ENCODE results near the gene ACOT12. TPM values are rescaled to one million over a fixed set of nuclear protein-coding genes. Genes with fewer than 3 reads are reported as not detected.

Gene ACOT12
- total RNA-seq, 4 donors from 2014 or later: not detected

DNA sequence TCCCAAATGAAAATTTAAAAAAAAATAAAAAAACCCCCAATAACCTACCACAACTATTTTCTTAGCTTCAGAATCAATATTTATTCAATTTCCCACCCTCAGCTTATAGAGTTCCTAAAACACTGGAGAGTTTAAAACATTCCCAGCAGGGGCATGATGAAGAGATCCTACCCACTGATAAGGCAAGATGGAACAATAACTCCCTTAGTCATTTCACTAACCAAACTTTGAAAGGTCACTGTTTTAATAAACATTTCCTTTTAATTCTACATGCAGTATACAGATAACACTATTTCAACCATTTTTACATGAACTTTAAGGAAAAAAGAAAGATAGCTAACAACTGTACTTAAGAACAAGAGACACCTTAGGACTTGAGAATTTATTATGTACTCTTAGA lies 34.9 kb upstream of the ACOT12 start:
- Histone ChIP-seq H3K36me3 (no peaks in the 10 kb centered on the region), H3K4me3 (no peak overlapping the region), H3K27ac (no peak overlapping the region), H3K27me3 (no peaks in the 10 kb centered on the region), H3K4me1 (peaks cover 0 to 12% (median 6%) of the 10 kb centered on the region in 4 donors), H3K9me3 (no peaks in the 10 kb centered on the region)
- intact Hi-C loops (cut with DNase I; ENCODE audit: low total_unique reads) (no loop called here), in situ Hi-C loops (cut with MboI; ENCODE audit: low pct_ligation_motif_present in 1 of 4, low pct_unique_long_range_greater_than_20kb in 1 of 4, low sequenced_read_pairs in 3 of 4) (loop anchor here in 1 of 4 donors (5.0 kb wide), 1 partner anchor 798 kb away; no protein-coding TSS in a partner anchor)
- TF ChIP-seq POLR2AphosphoS5 (IDR thresholded peaks at IDR 0.05): no peak
- no peak for TF ChIP-seq EP300 (IDR thresholded peaks at IDR 0.05; ENCODE audit: low read depth)
- TF ChIP-seq CTCF (IDR thresholded peaks at IDR 0.05): no peak
- TF ChIP-seq POLR2A (IDR thresholded peaks at IDR 0.05): no peak
- no peak for DNase-seq

GRCh38 chr5:81428446-81428845 lies 34.5 kb upstream of the ACOT12 start:
- in situ Hi-C loops (cut with MboI; ENCODE audit: low pct_ligation_motif_present in 1 of 4, low pct_unique_long_range_greater_than_20kb in 1 of 4, low sequenced_read_pairs in 3 of 4): loop anchor here in 1 of 4 donors (5.0 kb wide), 1 partner anchor 799 kb away; no protein-coding TSS in a partner anchor
- Histone ChIP-seq H3K4me1 (peaks cover 0 to 12% (median 6%) of the 10 kb centered on the region in 4 donors), H3K36me3 (no peaks in the 10 kb centered on the region), H3K27ac (no peak overlapping the region), H3K27me3 (no peaks in the 10 kb centered on the region), H3K9me3 (no peaks in the 10 kb centered on the region), H3K4me3 (no peak overlapping the region)
- TF ChIP-seq POLR2A (IDR thresholded peaks at IDR 0.05): no peak
- no peak for TF ChIP-seq CTCF (IDR thresholded peaks at IDR 0.05)
- no peak for TF ChIP-seq POLR2AphosphoS5 (IDR thresholded peaks at IDR 0.05)
- intact Hi-C loops (cut with DNase I; ENCODE audit: low total_unique reads): no loop called here
- DNase-seq: no peak
- 87 to 91% methylated on average over 3 of the region's 3 CpGs for whole genome bisulfite sequencing, 2 donors (ENCODE audit: low coverage in 1 of 2)

- Histone ChIP-seq H3K27me3 (no peaks in the 10 kb centered on the region), H3K9me3 (no peaks in the 10 kb centered on the region), H3K36me3 (no peaks in the 10 kb centered on the region), H3K4me3 (no peak overlapping the region), H3K27ac (no peak overlapping the region), H3K4me1 (peaks cover 0 to 12% (median 6%) of the 10 kb centered on the region in 4 donors)
- TF ChIP-seq EP300 (IDR thresholded peaks at IDR 0.05; ENCODE audit: low read depth): no peak
- intact Hi-C loops (cut with DNase I; ENCODE audit: low total_unique reads): no loop called here
- in situ Hi-C loops (cut with MboI; ENCODE audit: low pct_ligation_motif_present in 1 of 4, low pct_unique_long_range_greater_than_20kb in 1 of 4, low sequenced_read_pairs in 3 of 4): loop anchor here in 1 of 4 donors (5.0 kb wide), 1 partner anchor 800 kb away; no protein-coding TSS in a partner anchor
- DNase-seq: no peak
- 96% methylated on average over 1 of the region's 1 CpG; no CpG with 5 or more reads in 1 of the 2 donors for WGBS, 2 donors (ENCODE audit: low coverage in 1 of 2)
Measured at GRCh38 chr5:81427566-81427965, 33.6 kb upstream of the ACOT12 start.

DNA sequence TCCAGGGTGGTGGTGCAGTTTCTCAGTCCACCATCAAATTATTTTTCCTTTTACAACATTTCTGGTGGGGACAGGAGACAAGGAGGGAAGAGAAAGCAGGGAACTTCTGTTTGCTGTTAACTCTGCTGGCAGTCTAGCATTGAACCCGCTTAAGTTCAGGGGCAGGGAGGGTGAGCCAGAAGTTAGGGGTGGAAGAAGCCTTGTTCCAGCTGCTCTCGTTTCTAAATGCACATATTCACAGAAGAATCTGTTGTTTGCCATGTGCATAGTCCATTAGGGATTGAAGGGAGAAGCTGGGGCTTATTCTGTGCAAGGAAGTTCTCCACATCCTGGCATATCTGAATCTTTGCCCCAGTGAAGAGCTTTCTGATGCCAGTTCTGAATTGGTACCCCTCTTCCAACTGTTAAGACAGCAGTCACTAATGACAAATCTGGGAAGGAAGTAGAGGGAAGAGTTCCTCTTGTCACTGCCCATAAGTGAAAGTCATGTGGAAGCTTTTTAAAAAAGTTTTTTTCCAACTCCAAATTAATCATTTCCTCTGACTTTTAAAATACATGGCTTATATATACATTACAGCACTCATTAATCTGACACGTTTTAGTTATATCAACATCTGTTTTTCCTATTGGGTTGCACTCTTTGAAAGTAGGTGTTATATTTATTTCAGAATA lies 32.6 kb upstream of the ACOT12 start:
- no peak for DNase-seq
- in situ Hi-C loops (cut with MboI; ENCODE audit: low pct_ligation_motif_present in 1 of 4, low pct_unique_long_range_greater_than_20kb in 1 of 4, low sequenced_read_pairs in 3 of 4): loop anchor here in 1 of 4 donors (5.0 kb wide), 1 partner anchor 801 kb away; no protein-coding TSS in a partner anchor
- intact Hi-C loops (cut with DNase I; ENCODE audit: low total_unique reads): no loop called here
- H3K36me3 ChIP-seq: no peaks in the 10 kb centered on the region
- TF ChIP-seq EP300 (IDR thresholded peaks at IDR 0.05; ENCODE audit: low read depth): no peak
- TF ChIP-seq POLR2AphosphoS5 (IDR thresholded peaks at IDR 0.05): no peak
- no peak for TF ChIP-seq CTCF (IDR thresholded peaks at IDR 0.05)
- no peak for TF ChIP-seq POLR2A (IDR thresholded peaks at IDR 0.05)
- H3K4me1 ChIP-seq: peaks cover 0 to 12% (median 6%) of the 10 kb centered on the region in 4 donors
- H3K4me3 ChIP-seq: no peak overlapping the region
- peak overlapping the region in 2 of 4 donors; percentile 22 to 32 for H3K27ac ChIP-seq
- 55 to 96% methylated on average over 3 of the region's 3 CpGs for WGBS, 2 donors (ENCODE audit: low coverage in 1 of 2)
- H3K9me3 ChIP-seq: no peaks in the 10 kb centered on the region
- H3K27me3 ChIP-seq: no peaks in the 10 kb centered on the region
